ENCODE measurements around the gene NUFIP1.
A peak's percentile ranks its signal among the peaks of the same experiment; 100 is the strongest.
"Not testable (repeated sequence)": the region's sequence is repeated elsewhere in the genome, so short reads cannot be mapped to it uniquely, and the experiment has no call there.

The NUFIP1 gene

GRCh38 chr13:44919104-44919804, 70.0 kb downstream of the NUFIP1 start:
- no peak for DNase-seq

- peak; percentile 73 for DNase-seq
Measured at GRCh38 chr13:44918326-44919103, 70.8 kb downstream of the NUFIP1 start.

- DNase-seq: peak; percentile 95
Measured at GRCh38 chr13:44917589-44918325, 71.5 kb downstream of the NUFIP1 start.

GRCh38 chr13:44912278-44913016, 76.8 kb downstream of the NUFIP1 start:
- no peak for DNase-seq

GRCh38 chr13:44908712-44909111, 80.6 kb downstream of the NUFIP1 start:
- no peak for DNase-seq

- no peak for DNase-seq
Measured at GRCh38 chr13:44908266-44908665, 81.0 kb downstream of the NUFIP1 start.

- DNase-seq: no peak
Measured at GRCh38 chr13:44906713-44907112, 82.6 kb downstream of the NUFIP1 start.

GRCh38 chr13:44906230-44906629, 83.0 kb downstream of the NUFIP1 start:
- DNase-seq: no peak

- DNase-seq: no peak
Measured at GRCh38 chr13:44905556-44905955, 83.7 kb downstream of the NUFIP1 start.

GRCh38 chr13:44904967-44905366, 84.3 kb downstream of the NUFIP1 start:
- DNase-seq: no peak

GRCh38 chr13:44903574-44903985, 85.7 kb downstream of the NUFIP1 start:
- no peak for DNase-seq

- no peak for DNase-seq
Measured at GRCh38 chr13:44902738-44903137, 86.5 kb downstream of the NUFIP1 start.

- DNase-seq: no peak
Measured at GRCh38 chr13:44899967-44900366, 89.3 kb downstream of the NUFIP1 start.

GRCh38 chr13:44898308-44898707, 91.0 kb downstream of the NUFIP1 start:
- DNase-seq: not testable (repeated sequence)

GRCh38 chr13:44895953-44896335, 93.3 kb downstream of the NUFIP1 start:
- DNase-seq: no peak

GRCh38 chr13:44895264-44895952, 93.9 kb downstream of the NUFIP1 start:
- DNase-seq: no peak

GRCh38 chr13:44894001-44894770, 95.1 kb downstream of the NUFIP1 start:
- no peak for DNase-seq
